ENCODE results near the gene TIMM44. TPM values are rescaled to one million over a fixed set of nuclear protein-coding genes. Genes with fewer than 3 reads are reported as not detected.

The TIMM44 gene
- total and polyA plus RNA-seq, 8 donors = 19.8 to 83.1 (median 27.0) TPM

- no peaks in the 10 kb centered on the region for H3K9me3 ChIP-seq
- H3K36me3 ChIP-seq = peaks cover 4 to 29% (median 22%) of the 10 kb centered on the region in 3 donors
- no peak for DNase-seq
- H3K27ac ChIP-seq = no peak overlapping the region
- no peak for ATAC-seq
- H3K4me3 ChIP-seq = no peak overlapping the region
- intact Hi-C loops (cut with DNase I) = no loop called here
- TF ChIP-seq, protein P1, sequence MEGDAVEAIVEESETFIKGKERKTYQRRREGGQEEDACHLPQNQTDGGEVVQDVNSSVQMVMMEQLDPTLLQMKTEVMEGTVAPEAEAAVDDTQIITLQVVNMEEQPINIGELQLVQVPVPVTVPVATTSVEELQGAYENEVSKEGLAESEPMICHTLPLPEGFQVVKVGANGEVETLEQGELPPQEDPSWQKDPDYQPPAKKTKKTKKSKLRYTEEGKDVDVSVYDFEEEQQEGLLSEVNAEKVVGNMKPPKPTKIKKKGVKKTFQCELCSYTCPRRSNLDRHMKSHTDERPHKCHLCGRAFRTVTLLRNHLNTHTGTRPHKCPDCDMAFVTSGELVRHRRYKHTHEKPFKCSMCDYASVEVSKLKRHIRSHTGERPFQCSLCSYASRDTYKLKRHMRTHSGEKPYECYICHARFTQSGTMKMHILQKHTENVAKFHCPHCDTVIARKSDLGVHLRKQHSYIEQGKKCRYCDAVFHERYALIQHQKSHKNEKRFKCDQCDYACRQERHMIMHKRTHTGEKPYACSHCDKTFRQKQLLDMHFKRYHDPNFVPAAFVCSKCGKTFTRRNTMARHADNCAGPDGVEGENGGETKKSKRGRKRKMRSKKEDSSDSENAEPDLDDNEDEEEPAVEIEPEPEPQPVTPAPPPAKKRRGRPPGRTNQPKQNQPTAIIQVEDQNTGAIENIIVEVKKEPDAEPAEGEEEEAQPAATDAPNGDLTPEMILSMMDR (IDR thresholded peaks at IDR 0.05) = no peak
- no peak for FAIRE-seq
- 87 to 90% methylated on average over 10 of the region's 10 CpGs for WGBS, 2 donors
- H3K4me1 ChIP-seq = peaks cover 0 to 18% (median 6%) of the 10 kb centered on the region in 3 donors
- peaks cover 0 to 6% (median 0%) of the 10 kb centered on the region in 4 donors for H3K27me3 ChIP-seq
These were observed 29.8 kb downstream of the TIMM44 start for GRCh38 chr19:7913652-7914051.

DNA sequence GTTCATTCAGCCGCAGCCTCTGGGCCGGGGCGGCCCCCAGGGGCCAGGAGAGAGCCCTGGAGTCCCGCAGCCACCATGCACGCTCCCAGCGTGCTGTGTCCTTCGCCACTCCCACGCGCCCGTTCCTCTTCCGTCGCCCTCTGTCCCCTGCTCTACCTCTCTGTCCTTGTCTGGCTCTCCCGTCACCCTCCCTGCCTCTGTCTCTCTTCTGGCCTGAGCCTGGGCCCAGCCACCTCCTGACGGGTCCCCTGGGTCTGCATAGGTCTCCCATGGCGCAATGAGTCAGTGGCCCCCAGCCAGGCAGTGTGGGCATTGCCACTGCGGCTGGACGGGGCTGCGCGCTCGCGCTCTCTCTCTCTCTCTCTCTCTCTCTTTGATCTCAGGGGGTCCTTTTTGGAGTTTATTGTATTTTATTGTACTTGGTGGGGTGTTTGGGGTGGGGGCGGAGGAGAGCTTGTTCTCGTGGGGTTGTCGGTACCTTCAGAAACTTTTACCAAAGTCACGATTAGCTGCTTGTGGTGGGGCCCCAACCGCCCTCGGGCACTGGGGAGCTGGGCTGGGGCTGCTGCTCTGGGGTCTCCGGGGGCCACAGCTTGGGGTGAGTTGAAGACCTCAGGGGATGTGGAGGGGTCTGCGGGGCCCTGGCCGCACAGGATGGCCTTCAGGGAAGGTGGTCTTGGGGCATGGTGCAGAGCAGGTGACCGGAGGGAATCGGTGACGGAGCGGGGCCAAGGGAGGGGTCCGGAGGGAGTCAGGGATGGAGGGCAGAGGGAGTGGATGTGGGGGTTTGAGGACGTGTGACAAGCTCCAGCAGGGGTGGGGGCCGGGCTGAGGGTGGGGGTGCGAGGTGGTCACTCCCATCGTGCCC is 30.5 kb downstream of the TIMM44 start:
- intact Hi-C loops (cut with DNase I) = no loop called here
- TF ChIP-seq, protein P1 (IDR thresholded peaks at IDR 0.05) = no peak
- peaks cover 0 to 6% (median 0%) of the 10 kb centered on the region in 4 donors for H3K27me3 ChIP-seq
- peaks cover 4 to 29% (median 22%) of the 10 kb centered on the region in 3 donors for H3K36me3 ChIP-seq
- H3K4me1 ChIP-seq = peaks cover 0 to 17% (median 6%) of the 10 kb centered on the region in 3 donors
- DNase-seq = peak in 3 of 6 donors; percentile 39 to 75 (median 55)
- 92 to 94% methylated on average over 39 of the region's 39 CpGs for WGBS, 2 donors
- H3K9me3 ChIP-seq = no peaks in the 10 kb centered on the region
- no peak overlapping the region for H3K27ac ChIP-seq
- no peak overlapping the region for H3K4me3 ChIP-seq
- FAIRE-seq = no peak
- no peak for ATAC-seq

DNA sequence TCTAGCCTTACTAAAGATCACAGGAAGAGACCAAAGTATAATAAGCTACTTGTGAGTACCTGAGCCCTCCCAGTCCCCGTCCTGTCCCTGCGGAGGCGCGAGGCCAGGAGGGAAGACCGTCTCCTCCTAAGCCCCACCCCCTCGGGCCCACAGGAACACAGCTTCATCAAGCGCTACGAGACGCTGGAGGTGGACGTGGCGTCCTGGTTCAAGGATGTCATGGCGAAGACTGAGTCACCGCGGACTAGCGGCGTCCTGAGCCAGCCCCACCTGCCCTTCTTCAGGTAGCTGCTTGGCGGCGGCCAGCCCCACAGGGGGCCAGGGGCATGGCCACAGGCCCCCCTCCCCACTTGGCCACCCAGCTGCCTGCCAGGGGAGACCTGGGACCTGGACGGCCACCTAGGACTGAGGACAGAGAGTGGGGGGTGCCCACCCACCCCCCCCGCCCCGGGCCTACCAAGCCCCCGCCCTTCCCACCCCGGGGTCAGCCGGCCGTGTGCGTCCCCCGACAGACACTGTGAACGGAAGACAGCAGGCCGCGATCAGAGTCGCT is 31.2 kb downstream of the TIMM44 start:
- Histone ChIP-seq H3K4me3 (no peak overlapping the region), H3K4me1 (peaks cover 0 to 10% (median under 1%) of the 10 kb centered on the region in 3 donors), H3K27ac (no peak overlapping the region), H3K36me3 (peaks cover 4 to 29% (median 22%) of the 10 kb centered on the region in 3 donors), H3K9me3 (no peaks in the 10 kb centered on the region), H3K27me3 (peaks cover 0 to 6% (median 0%) of the 10 kb centered on the region in 4 donors)
- 91 to 92% methylated on average over 28 to 31 of the region's 31 CpGs for WGBS, 2 donors
- FAIRE-seq (no peak), DNase-seq (peak in 3 of 6 donors; percentile 40 to 74 (median 53)), ATAC-seq (no peak)
- intact Hi-C loops (cut with DNase I) = no loop called here
- TF ChIP-seq, protein P1 (IDR thresholded peaks at IDR 0.05) = no peak

DNA sequence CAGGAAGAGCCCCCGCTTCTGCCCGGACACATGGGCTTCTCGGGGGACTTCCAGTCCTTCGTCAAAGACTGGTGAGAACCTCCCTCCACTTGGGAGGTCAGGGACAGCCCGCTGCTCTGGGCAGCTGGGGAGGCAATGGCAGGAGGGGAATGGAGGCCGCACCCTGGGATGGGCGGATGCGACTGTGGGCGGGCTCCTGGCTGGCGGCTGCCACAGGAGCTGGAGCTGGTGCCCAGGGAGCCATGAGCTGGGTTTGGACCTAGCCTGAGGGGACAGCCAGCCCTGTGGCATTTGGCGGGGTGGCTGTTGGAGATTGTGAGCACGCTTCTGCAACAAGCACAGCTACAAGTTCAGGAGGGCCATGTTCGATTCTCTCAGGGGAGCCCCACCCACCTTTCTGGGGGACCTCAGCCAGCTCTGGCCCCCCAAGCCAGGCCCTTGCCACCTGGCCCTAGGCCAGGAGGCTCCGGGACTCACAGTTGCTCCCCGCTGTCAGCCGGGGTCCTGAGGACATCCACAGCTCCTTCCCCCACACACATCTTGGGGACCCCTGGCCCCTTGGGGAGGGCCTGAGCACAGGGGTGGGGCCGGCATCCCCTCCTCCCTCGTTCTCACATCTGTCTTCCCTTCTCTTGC is 31.8 kb downstream of the TIMM44 start:
- intact Hi-C loops (cut with DNase I) = no loop called here
- peak in 2 of 6 donors; percentile 36 to 74 for DNase-seq
- TF ChIP-seq, protein P1 (IDR thresholded peaks at IDR 0.05) = no peak
- no peak for ATAC-seq
- Histone ChIP-seq H3K36me3 (peaks cover 4 to 29% (median 22%) of the 10 kb centered on the region in 3 donors), H3K27ac (no peak overlapping the region), H3K4me3 (no peak overlapping the region), H3K9me3 (no peaks in the 10 kb centered on the region), H3K27me3 (peaks cover 0 to 6% (median 0%) of the 10 kb centered on the region in 4 donors), H3K4me1 (peaks cover 0 to 9% (median 0%) of the 10 kb centered on the region in 3 donors)
- no peak for FAIRE-seq
- 90 to 93% methylated on average over 18 of the region's 18 CpGs for WGBS, 2 donors

All from pancreas (tissue), 10 donors.